WTC11 (cell line): Measurements from ENCODE around the gene LCLAT1. TPM values are rescaled to one million over a fixed set of nuclear protein-coding genes. Genes with fewer than 3 reads are reported as not detected.

ENCODE experiments used
- ATAC-seq: fragments of 200-7000 bp; cut with Tn5 transposase; 2 replicates; pipeline ENCODE4 v1.10.0; 2021; ENCODE audit warnings: mild to moderate bottlenecking, moderate library complexity
- CTCF ChIA-PET: fragments of 300-600 bp; sonication (Branson Sonifier 250); formaldehyde crosslinking; loops from one replicate; lab custom pipeline; 2021; ENCODE audit warnings: antibody characterized with exemption; lab: Charles Lee
- POLR2A ChIA-PET: fragments of 350-600 bp; sonication (Branson Sonifier 250); formaldehyde crosslinking; loops from one replicate; lab custom pipeline; 2021; ENCODE audit warnings: antibody characterized with exemption; lab: Charles Lee
- DNase-seq: peaks from one replicate; pipeline ENCODE4 v3.0.0; 2021; ENCODE audit warnings: low spot score
- H3K27ac Mint-ChIP-seq: 2 replicates; pipeline ENCODE4 v1.8.0; 2021; ENCODE audit warnings: mixed read lengths
- H3K27me3 Mint-ChIP-seq: 2 replicates; pipeline ENCODE4 v1.8.0; 2021; ENCODE audit warnings: low read depth, mild to moderate bottlenecking, moderate library complexity, mixed read lengths
- H3K36me3 Mint-ChIP-seq: 2 replicates; pipeline ENCODE4 v1.8.0; 2021; ENCODE audit warnings: mixed read lengths
- H3K4me1 Mint-ChIP-seq: 2 replicates; pipeline ENCODE4 v1.8.0; 2022; ENCODE audit warnings: mixed read lengths
- H3K4me3 Mint-ChIP-seq: 2 replicates; pipeline ENCODE4 v1.8.0; 2021; ENCODE audit warnings: mild to moderate bottlenecking, moderate library complexity, mixed read lengths
- H3K9me3 Mint-ChIP-seq: 2 replicates; pipeline ENCODE4 v1.8.0; 2021; ENCODE audit warnings: mixed read lengths
- NR3C1 ChIP-seq: sonication (generic); formaldehyde crosslinking; conservative IDR thresholded peaks from 2 replicates; pipeline ENCODE4 v1.8.1; 2023; ENCODE audit warnings: low read depth, mild to moderate bottlenecking, missing genetic modification reagents
- SMAD4 ChIP-seq: sonication (generic); formaldehyde crosslinking; IDR thresholded peaks from 2 replicates; pipeline ENCODE4 v1.8.0; 2022; ENCODE audit warnings: mild to moderate bottlenecking, missing genetic modification reagents
- TEAD1 ChIP-seq: sonication (generic); formaldehyde crosslinking; IDR thresholded peaks from 2 replicates; pipeline ENCODE4 v1.8.0; 2022; ENCODE audit warnings: mild to moderate bottlenecking, missing genetic modification reagents
- total RNA-seq: library from RNA; stranded (reverse); gene quantifications from 3 replicates; pipeline ENCODE4 v1.2.3, GENCODE V29; 2021
- TF ChIP-seq, protein P1 (sequence below): fragments of 250-450 bp; sonication (Bioruptor Pico); IDR thresholded peaks from 2 replicates; pipeline ENCODE4 v1.9.0; 2021; ENCODE audit warnings: mild to moderate bottlenecking
- TF ChIP-seq, protein P2 (sequence below): sonication (generic); formaldehyde crosslinking; conservative IDR thresholded peaks from 2 replicates; pipeline ENCODE4 v1.8.1; 2022; ENCODE audit warnings: mild to moderate bottlenecking, missing genetic modification reagents
- TF ChIP-seq, protein P3 (sequence below): sonication (generic); formaldehyde crosslinking; IDR thresholded peaks from 2 replicates; pipeline ENCODE4 v1.8.1; 2023; ENCODE audit warnings: mild to moderate bottlenecking, missing genetic modification reagents, moderate library complexity
- TF ChIP-seq, protein P4 (sequence below): sonication (generic); formaldehyde crosslinking; IDR thresholded peaks from 2 replicates; pipeline ENCODE4 v1.8.0; 2022; ENCODE audit warnings: mild to moderate bottlenecking, missing genetic modification reagents
- TF ChIP-seq, protein P5 (sequence below): sonication (generic); formaldehyde crosslinking; IDR thresholded peaks from 2 replicates; pipeline ENCODE4 v1.8.1; 2023; ENCODE audit warnings: mild to moderate bottlenecking, missing genetic modification reagents, moderate library complexity

LCLAT1 gene
- total RNA-seq, 1 experiment from 2014 or later: 22.3 TPM

DNA sequence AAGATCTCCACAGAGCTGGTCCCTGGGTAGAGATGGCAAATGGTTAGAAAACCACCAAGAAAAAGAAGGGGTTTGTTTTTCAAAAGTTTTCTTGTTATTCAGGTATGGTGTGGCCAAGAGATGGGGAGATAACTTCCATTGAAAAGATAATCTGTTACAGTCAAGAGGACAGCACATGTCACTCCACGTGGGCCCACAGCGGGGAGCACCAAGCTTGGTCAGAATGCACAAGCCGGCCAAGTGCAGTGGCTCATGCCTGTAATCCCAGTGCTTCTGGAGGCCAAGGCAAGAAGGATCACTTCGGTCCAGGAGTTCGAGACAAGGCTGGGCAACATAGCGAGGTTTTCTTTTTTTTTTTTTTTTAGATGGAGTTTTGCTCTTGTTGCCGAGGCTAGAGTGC lies 6.0 kb upstream of the LCLAT1 start:
- TF ChIP-seq, protein P1, sequence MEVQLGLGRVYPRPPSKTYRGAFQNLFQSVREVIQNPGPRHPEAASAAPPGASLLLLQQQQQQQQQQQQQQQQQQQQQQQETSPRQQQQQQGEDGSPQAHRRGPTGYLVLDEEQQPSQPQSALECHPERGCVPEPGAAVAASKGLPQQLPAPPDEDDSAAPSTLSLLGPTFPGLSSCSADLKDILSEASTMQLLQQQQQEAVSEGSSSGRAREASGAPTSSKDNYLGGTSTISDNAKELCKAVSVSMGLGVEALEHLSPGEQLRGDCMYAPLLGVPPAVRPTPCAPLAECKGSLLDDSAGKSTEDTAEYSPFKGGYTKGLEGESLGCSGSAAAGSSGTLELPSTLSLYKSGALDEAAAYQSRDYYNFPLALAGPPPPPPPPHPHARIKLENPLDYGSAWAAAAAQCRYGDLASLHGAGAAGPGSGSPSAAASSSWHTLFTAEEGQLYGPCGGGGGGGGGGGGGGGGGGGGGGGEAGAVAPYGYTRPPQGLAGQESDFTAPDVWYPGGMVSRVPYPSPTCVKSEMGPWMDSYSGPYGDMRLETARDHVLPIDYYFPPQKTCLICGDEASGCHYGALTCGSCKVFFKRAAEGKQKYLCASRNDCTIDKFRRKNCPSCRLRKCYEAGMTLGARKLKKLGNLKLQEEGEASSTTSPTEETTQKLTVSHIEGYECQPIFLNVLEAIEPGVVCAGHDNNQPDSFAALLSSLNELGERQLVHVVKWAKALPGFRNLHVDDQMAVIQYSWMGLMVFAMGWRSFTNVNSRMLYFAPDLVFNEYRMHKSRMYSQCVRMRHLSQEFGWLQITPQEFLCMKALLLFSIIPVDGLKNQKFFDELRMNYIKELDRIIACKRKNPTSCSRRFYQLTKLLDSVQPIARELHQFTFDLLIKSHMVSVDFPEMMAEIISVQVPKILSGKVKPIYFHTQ: no peak
- TF ChIP-seq SMAD4 (CRISPR knock-in tag): no peak
- TF ChIP-seq, protein P2, sequence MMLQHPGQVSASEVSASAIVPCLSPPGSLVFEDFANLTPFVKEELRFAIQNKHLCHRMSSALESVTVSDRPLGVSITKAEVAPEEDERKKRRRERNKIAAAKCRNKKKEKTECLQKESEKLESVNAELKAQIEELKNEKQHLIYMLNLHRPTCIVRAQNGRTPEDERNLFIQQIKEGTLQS (CRISPR knock-in tag): no peak
- TF ChIP-seq, protein P3, sequence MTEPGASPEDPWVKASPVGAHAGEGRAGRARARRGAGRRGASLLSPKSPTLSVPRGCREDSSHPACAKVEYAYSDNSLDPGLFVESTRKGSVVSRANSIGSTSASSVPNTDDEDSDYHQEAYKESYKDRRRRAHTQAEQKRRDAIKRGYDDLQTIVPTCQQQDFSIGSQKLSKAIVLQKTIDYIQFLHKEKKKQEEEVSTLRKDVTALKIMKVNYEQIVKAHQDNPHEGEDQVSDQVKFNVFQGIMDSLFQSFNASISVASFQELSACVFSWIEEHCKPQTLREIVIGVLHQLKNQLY: no peak
- no peak for TF ChIP-seq TEAD1 (CRISPR knock-in tag)
- TF ChIP-seq, protein P4, sequence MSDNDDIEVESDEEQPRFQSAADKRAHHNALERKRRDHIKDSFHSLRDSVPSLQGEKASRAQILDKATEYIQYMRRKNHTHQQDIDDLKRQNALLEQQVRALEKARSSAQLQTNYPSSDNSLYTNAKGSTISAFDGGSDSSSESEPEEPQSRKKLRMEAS (CRISPR knock-in tag): no peak
- TF ChIP-seq NR3C1: no peak
- CTCF ChIA-PET: interaction anchor here (0.9 to 2.1 kb wide), 3 partner anchors 106 to 274 kb away, joined by 3 to 10 read pairs (median 3); no protein-coding TSS in a partner anchor
- H3K4me1 Mint-ChIP-seq: peaks cover 8% of the 10 kb centered on the region
- H3K36me3 Mint-ChIP-seq: no peaks in the 10 kb centered on the region
- H3K4me3 Mint-ChIP-seq: no peak overlapping the region
- H3K27me3 Mint-ChIP-seq: no peaks in the 10 kb centered on the region; the same call in 1 of the 2 replicates
- no peaks in the 10 kb centered on the region for H3K9me3 Mint-ChIP-seq
- no peak overlapping the region for H3K27ac Mint-ChIP-seq
- POLR2A ChIA-PET: no interaction called here
- DNase-seq (no peak), ATAC-seq (no peak)

DNA sequence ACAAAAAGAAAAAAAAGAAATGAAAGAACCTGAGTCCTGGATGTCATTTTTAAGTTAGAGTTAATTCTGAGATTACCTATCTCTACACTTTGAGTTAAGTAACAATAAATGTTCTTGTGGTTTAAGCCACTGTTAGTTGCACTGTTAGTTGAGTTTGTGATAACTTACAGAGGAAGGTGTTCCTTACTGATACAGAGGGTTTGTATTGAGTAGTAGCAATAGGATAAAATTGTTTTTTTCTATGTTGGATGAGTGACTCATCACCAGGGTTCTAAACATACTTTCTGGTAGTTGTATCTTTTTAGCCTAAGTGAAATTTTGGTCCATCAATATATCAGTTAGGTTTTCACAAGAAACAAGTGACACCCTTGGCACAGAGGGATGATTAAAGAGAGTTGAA lies 4.0 kb upstream of the LCLAT1 start:
- CTCF ChIA-PET: no interaction called here
- Mint-ChIP-seq H3K27me3 (peaks cover 10% of the 10 kb centered on the region), H3K9me3 (no peaks in the 10 kb centered on the region), H3K4me1 (peaks cover 15% of the 10 kb centered on the region), H3K27ac (no peak overlapping the region), H3K4me3 (no peak overlapping the region), H3K36me3 (no peaks in the 10 kb centered on the region)
- POLR2A ChIA-PET: no interaction called here
- DNase-seq (no peak), ATAC-seq (no peak)
- no peak for TF ChIP-seq NR3C1

DNA sequence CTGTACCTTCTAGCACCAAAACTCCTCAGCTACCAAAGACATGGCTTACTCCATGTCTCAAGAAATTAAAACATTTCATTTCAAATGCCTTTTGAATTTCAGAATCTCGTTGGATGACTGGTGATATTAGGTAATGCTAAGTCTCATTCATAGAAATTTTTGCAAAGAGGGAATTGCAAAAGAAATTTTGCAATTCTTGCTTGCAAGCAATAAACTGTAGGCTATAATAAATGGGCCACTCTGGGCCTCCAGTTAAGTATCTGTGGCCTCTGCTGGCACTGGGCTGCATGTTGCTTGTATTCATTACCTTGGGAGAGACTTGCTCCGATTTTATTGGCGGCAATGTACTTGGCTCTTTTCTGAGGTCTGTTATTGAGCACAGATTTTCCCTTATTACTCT lies 2.8 kb upstream of the LCLAT1 start:
- no peak for ATAC-seq
- CTCF ChIA-PET: no interaction called here

DNA sequence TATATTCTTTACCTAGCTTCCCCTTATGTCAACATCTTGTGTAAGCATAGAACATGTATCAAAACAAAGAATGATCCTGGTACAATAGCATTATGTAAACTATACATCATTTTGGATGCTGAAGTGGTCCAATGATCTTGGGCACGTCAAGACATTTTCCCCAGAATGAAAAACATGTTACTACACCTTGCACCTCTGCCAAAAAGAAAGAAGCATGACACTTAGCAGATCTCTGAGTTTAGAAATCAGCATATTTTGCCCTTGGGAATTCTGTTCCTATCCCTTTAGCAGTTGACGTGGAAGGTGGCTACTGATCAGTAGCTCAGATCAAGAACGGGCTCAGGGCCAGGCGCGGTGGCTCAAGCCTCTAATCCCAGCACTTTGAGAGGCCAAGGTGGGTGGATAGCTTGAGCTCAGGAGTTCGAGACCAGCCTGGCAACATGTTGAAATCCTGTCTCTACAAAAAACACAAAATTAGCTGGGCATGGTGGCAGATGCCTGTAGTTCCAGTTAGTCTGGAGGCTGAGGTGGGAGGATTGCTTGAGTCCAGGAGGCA lies 1.7 kb upstream of the LCLAT1 start:
- TF ChIP-seq, protein P1: no peak
- no peaks in the 10 kb centered on the region for H3K9me3 Mint-ChIP-seq
- peaks cover 13% of the 10 kb centered on the region for H3K27me3 Mint-ChIP-seq
- POLR2A ChIA-PET: no interaction called here
- DNase-seq: no peak
- CTCF ChIA-PET: interaction anchor here (2.5 kb wide), 1 partner anchor 206 kb away, joined by 11 read pairs; no protein-coding TSS in a partner anchor
- no peak overlapping the region for H3K27ac Mint-ChIP-seq
- peaks cover 23% of the 10 kb centered on the region for H3K4me1 Mint-ChIP-seq
- H3K36me3 Mint-ChIP-seq: no peaks in the 10 kb centered on the region
- no peak overlapping the region for H3K4me3 Mint-ChIP-seq
- ATAC-seq: no peak

More for the DNA sequence above, 2.8 kb upstream of the LCLAT1 start:
- no peak overlapping the region for H3K4me3 Mint-ChIP-seq
- no peaks in the 10 kb centered on the region for H3K36me3 Mint-ChIP-seq
- TF ChIP-seq, protein P5, sequence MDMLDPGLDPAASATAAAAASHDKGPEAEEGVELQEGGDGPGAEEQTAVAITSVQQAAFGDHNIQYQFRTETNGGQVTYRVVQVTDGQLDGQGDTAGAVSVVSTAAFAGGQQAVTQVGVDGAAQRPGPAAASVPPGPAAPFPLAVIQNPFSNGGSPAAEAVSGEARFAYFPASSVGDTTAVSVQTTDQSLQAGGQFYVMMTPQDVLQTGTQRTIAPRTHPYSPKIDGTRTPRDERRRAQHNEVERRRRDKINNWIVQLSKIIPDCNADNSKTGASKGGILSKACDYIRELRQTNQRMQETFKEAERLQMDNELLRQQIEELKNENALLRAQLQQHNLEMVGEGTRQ (CRISPR knock-in tag): no peak
- no peak overlapping the region for H3K27ac Mint-ChIP-seq
- POLR2A ChIA-PET: no interaction called here
- no peaks in the 10 kb centered on the region for H3K9me3 Mint-ChIP-seq
- DNase-seq: no peak
- H3K4me1 Mint-ChIP-seq: peaks cover 23% of the 10 kb centered on the region
- peaks cover 13% of the 10 kb centered on the region for H3K27me3 Mint-ChIP-seq
